CD4-positive, alpha-beta T cell treated with Interleukin-4 for 4 hours (primary cell): Measurements from ENCODE around the gene TXNIP.

Experiments
- DNase-seq: peaks from one replicate; pipeline ENCODE4 v3.0.0-alpha.2; 2020

TXNIP gene

DNA sequence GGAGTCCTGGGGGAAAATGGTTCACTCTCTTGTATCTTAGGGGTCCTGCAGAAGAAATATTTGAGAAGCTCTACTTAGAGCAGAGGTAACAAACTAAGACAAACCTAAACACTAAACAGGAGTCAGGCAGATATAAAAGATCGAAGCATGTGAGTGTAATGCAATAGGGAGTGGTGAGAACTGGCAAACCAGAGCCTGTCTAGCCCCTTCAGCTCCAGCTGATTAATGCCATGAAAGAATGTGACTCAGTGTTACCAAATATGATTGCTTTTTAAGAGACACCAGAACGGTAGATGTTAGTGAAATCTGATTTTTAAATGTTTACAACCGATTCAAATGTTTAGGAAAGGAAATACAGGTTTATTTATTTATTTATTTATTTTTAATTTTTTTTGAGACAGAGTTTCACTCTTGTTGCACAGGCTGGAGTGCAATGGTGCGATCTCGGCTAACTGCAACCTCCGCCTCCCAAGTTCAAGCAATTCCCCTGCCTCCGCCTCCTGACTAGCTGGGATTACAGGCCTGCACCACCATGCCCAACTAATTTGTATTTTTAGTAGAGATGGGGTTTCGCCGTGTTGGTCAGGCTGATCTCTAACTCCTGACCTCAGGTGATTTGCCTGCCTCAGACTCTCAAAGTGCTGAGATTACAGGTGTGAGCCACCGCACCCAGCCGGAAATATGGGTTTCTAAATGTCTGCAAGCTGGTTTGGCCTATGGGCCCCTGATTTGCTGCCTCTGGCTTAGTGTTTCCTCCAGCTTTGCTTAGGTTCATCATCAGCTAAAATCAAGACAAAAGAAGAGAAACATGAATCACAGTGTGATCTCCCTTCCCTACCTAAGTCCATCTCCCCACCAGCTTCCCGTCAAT, 12.2 kb downstream of the TXNIP start:
- DNase-seq: peak; percentile 64

DNA sequence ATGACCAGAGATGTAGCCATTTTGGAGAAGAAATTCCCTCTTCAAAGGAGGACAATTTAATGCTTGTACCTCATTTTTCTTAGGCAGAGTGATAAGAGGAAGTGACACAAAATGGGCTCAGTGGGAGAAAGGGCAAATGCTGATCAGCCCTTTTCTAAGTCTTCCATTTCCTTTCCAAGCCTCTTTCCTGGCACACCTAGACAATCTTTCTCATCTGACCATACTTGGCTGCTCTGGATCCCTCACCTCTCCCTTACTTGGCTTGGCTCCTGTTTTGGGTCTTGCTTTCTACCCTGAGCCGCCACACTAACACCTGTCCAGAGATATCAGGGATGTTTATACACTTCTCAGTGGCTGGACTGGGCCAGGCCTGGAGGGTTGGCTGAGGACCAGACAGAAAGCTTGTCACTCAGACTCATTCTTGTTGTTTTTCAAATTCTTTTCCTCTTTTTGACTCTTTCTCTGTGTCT, 13.1 kb downstream of the TXNIP start:
- no peak for DNase-seq

DNA sequence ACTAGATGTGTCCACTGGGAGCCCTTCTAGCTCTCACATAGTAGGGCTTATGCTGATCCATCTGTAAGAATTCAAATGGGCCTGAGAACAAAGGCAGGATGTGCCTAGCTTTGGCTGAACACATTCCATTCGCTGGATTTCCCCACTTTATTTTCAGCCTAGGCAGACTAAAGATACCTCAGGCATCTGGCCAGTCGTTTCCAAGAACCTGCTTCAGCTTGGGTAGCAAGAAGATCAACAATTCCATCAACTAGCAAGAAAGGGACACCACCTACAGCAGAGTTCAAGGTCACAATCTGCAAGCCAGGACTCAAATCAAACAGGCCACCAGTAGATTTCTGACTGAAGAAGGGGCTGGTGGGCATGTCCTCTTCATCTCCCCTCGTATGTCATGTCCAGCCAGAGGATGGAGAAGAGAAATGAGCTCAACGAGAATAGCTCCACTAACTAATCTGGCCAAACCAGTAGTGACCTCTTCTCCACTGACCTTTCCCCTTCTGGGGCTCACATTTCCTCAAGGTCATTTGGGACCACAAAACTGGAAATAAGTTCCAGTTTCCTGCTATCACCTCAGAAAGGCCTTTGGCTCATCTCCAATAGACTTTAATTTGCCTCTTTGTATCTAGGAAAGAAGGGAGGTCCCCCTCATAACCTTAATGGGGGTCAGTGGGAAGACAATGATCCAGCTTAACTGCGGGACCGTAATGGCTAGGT, 14.2 kb downstream of the TXNIP start:
- DNase-seq: no peak

DNA sequence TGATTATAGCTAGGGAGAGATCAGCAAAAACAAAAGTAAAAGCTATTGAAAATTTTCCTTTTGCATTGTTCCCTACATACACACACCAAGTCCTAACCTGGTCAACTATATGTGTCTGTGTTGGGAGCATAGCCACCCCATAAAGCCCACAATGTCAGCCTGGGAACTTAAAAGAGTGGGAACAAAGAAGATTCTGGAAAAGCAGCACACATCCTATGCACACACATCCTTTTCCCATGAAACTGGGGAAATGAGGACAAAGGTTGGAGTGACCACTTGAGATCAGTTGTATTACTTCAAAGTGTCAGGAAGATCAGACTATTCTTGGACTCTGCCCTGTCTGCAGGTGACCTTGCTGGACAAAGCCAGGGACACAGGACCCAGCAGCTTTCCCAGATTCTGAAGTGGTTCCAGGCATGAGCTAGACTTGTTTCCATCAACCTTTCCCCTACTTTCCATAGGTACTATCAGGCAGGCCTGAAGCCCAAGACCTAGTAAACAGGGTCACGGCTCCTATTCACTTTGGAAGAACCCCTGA, 15.9 kb downstream of the TXNIP start:
- DNase-seq: no peak

DNA sequence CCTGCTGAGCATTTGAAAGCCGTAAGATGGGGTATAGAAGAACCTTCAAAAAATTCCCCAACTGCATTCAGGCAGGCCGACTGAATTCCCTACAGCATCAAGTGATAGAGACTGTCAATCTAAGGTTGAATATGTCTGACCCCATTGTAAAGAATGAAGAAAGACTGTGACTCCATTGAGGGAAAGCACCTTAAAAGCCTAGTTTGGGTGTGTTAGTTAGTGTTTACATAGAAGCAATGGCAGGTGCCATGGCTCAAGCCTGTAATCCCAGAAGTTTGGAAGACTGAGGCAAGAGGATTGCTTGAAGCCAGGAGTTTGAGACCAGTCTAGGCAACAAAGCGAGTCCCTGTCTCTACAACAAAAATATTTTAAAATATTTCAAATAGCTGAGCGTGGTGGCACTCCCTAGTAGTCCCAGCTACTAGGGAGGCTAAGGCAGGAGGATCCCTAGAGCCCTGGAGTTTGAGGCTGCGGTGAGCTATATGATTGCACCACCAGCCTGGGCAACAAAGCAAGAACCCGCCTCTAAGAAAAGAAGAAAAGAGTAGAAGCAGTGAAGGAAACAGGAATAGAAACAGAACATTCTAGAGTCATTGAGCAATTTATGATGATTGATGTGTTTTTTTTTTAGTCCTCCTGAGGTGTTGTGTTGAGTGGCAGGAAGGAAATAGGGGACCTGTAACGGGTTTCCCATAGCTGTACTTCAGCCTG, 16.5 kb downstream of the TXNIP start:
- peak; percentile 66 for DNase-seq

DNA sequence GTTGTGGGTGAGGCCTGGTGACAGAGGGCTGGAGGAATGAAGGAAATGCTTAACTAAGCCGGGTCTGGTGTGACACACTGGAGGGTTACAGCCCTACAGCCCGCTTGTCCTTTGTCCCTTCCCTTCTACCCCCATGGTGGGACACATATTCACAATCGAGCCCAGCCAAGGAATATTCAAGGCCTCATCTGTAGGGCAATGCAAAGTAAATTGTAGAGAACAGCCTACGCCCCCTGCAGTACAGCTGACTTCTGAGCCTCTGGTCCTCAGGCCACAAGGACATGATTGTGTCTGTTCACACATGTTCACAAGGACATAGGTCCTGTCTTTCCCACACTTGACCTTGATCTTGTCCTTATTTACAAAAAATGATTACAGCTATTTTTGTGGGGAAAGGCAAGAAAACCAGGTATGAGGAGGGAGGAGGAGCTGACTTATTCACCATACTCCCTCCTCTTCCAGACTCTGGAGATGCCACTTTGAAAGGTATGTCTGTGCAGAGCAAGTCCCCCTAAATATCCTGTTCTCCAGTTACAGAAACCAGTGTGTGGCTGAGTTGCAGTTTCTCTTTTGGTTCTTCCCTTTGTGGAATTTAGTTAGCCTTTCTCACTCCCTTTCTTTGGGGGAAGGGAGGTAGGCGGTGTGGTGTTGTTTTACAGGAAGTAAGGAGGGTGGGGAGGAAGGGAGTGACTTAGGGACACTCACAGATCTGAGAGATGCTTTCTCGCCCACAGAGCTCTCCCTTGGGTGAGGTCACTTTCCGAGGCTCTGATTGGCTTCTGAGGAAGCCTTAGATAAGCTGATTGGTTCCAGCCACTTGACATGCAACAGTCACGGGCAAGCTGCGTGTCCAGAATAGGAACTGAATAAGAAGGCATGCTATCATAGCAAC, 17.3 kb downstream of the TXNIP start:
- DNase-seq: peak; percentile 94

DNA sequence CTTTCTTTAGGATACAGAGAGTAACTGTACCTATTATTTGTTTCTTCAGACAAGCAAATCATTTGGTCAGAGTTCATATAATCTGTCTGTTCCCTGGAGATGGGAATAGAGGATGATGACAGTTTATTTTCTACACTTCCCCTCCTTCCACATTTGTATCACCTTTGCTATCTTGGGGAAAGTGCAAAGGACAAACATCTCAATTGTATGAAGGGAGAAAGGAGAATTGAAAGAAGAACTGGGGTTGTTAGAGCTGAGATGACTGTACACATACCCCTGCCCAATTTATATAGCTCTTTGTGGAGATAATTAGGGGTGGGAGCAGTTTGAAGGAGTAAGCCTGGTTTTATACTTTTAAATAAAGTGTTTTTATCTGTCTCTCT, 17.9 kb downstream of the TXNIP start:
- DNase-seq: no peak

DNA sequence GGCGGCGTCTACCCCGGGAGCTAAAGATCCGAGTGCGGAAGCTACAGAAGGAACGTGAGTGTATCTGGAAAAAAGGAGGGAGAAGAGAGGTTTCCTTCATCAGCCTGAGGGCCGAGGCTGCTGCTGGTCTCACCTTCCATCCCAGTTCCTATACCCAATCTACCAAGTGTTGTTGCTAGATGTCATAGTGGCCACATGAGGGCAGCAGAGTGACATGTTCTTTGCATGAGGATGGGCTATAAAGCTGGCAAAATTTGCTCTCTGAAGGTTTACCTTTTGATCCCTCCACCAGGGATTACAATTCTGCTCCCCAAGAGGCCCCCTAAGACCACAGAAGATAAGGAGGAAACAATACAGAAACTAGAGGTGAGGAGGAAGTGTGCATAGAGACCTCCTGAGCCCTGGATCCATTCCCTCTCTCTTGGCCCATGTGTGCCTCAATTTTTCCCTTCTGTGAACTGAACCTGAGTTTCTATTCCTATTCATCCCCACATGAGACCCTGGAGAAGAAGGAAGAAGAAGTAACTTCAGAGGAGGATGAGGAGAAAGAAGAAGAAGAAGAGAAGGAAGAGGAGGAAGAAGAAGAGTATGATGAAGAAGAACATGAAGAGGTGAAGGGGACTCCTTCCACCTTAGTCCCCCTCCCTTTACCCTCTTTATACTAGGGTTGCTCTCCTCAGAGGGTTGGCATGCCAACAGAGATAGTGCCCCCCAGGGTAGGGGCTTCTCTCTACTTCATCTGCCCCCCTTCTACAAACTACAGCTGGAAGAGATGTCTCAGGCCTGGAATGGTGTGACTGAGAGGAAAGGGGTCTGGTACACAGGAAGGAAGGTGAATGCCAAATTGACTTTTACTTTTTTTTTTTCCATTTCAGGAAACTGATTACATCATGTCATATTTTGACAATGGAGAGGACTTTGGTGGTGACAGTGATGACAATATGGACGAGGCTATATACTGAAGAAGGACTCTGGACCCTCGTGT, 18.6 kb downstream of the TXNIP start:
- peak; percentile 87 for DNase-seq

DNA sequence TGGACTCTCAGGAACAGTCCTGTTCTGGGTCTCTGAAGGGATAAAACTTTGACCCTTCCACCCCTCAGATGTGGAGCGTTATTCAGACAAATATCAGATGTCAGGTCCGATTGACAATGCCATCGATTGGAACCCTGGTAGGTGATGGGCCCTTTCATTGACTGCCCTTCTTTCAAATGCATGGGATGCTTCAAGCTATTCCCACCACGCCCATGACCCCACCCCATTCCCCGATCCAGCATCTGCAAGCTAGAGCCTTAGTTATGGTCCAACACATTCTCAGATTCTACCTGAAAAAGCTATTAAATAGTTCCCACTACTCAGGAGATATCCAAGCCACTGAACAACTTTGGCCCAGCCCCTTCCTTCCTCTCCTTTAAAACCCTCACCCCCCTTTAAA, 19.4 kb downstream of the TXNIP start:
- DNase-seq: no peak

DNA sequence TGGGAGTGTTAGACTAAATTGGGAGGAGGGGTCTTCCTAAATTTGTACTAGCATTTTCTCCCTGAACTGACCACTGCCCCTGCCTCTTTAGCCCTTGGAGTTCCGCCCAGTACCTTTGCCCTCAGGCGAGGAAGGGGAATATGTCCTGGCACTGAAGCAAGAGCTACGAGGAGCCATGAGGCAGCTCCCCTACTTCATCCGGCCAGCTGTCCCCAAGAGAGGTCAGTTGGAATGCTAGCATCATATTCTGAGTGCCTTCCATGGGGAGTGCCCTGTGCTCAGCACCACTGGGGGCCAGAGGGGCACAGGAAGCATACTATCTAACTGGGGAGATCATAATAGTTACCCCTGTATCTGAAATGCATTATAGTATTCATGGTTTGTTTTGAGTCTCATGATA, 21.2 kb downstream of the TXNIP start:
- no peak for DNase-seq

DNA sequence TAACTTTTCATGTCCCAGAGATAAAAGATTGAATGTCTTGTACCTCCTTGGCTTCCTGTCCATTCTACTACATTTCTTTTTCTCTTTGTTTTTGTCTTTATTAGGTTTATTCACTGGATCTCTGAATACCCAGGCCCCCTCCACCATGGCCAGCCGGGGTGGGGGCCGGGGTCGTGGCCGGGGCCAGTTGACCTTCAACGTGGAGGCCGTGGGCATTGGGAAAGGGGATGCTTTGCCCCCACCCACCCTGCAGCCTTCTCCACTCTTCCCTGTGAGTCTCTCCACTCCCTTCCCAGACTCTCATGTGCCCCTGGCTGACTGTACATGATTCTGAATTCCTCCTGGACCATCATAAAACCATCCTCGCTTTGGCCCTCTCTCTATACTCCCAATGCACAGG, 21.7 kb downstream of the TXNIP start:
- no peak for DNase-seq

DNA sequence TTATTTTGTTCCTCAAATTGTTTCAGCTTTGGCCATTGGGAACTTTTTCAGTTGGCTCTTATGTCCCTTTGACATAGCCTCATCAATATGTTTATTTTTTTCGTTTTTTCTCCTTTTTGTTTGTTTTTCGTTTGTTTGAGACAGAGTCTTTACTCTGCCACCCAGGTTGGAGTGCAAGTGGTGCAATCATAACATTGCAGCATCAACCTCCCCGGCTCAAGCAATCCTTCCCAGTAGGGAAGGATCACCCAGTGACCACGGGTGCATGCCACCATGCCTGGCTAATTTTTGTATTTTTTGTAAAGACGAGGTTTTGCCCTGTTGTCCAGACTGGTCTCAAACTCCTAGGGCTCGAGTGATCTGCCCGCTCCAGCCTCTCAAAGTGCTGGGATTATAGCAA, 23.8 kb downstream of the TXNIP start:
- DNase-seq: no peak

DNA sequence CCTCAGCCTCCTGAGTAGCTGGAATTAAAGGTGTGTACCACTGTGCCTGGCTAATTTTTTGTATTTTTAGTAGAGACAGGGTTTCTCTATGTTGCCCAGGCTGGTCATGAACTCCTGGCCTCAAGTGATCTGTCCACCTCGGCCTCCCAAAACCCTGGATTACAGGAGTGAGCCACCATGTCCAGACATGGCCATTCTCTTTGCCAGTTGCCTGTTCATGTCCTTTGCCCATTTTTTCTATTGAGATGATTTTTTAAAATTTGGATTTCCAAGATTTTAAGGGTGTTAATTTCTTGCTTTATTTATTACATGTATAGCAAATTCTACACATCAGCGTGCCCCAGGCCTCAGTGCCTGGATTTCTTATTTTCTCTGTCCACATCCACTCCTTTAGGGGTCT, 29.1 kb downstream of the TXNIP start:
- no peak for DNase-seq

DNA sequence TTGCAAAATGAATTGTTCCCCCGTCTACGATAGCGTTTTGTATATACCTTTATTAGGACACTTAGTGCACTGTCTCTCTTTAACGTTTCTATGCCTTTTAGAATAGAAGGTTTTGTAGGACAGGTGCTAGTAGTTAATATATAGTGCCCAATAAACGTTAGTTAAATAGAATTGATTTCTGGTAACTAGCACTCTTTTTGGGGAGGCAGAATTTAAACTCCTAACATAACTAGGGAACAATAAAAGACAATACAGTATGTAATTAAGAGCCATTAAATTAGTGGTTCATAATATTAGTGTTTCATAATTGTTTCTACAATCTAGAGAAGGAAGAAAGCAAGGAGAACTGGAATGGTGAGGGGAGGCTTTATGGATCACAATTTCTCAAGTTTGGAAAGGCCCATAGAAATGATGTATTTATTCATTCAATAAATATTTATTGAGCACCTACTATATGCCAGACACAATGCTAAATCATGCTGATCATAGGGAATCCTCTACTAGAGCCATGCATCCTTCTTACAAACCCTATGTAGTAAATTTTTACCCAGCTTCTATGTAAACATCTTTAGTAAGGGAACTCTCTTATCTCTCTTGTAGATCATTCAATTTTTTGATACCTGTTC, 31.1 kb downstream of the TXNIP start:
- no peak for DNase-seq

DNA sequence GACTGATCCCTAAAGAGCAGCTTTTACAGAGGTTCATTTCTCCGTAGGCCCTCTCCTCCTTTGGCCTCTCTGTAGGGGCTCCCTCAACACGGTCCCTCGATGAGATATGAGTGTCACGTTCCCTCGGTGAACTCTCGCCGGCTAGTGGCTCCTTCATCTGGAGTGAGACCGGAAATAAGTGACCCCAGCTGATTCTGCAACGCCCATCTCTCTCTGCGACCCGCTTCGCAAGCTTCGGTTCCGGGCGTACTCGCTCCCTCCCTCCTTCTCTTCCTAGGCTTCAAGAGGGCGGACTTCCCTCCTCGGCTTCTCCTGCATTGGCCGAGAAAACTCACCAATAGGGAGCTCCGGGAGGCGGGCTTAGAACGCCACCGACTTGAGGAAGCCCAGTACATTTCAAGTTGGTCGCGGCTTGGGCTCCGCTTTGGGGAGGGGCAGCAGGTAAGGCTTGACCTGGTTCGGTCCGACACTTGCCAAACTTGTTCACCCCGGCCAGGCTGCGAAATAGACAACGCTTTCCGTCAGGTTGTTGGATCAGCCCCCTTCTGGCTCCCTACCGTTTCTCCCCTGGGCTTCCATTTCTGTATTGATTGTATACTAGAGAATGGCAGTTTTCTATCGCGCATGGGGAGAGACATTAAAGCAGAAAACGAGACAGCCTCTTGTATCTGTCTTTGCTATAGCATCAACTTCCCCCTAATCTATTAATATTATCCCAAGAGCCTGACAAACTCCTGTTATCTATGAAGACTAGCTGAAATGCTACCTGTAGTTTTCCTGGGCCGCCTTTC, 31.9 kb downstream of the TXNIP start, which contains the start of the genes ANKRD34A and POLR3GL:
Gene ANKRD34A (minus strand): TSS at position 248 of the 791 bp plus-strand sequence. CDS start 2,816 bp downstream, outside the sequence.
Gene POLR3GL (plus strand): TSS at position 363 of the 791 bp plus-strand sequence. CDS start 10,176 bp downstream, outside the sequence.
- peak; percentile 94 for DNase-seq

DNA sequence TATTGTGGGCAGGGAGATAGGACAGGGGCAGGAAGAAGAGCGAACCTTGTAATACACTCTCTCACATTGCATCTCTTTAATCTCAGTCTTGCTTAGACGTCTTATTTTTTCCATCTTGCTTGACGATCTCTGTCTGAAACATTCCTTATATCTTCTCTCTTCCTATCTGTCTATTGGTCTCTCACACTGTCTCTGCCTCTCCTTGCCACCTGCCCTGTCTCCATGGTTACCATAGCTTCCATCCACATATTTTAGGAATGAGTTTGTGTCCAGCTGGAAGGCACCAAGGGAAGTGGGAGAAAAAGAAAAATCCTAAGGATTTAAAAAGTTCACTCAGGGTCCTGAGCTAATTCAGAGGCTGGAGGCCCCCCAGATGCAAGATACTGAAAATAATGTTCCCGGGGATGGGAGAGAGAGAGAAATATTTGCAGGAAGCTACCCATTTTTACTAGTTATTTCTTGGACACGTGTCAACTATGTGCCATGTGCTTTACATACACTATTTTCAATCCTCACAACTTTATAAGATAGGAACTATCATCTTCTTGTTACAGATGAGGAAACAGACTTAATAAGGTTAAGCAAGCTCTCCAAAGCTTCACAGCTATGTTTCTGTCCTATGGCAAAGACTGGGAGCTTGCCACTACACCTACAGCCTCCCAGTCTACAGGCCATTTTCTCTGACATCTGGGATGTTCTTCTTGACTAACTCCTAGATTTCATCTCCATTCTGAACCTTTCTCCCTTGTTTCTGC, 32.9 kb downstream of the TXNIP start:
- DNase-seq: no peak

DNA sequence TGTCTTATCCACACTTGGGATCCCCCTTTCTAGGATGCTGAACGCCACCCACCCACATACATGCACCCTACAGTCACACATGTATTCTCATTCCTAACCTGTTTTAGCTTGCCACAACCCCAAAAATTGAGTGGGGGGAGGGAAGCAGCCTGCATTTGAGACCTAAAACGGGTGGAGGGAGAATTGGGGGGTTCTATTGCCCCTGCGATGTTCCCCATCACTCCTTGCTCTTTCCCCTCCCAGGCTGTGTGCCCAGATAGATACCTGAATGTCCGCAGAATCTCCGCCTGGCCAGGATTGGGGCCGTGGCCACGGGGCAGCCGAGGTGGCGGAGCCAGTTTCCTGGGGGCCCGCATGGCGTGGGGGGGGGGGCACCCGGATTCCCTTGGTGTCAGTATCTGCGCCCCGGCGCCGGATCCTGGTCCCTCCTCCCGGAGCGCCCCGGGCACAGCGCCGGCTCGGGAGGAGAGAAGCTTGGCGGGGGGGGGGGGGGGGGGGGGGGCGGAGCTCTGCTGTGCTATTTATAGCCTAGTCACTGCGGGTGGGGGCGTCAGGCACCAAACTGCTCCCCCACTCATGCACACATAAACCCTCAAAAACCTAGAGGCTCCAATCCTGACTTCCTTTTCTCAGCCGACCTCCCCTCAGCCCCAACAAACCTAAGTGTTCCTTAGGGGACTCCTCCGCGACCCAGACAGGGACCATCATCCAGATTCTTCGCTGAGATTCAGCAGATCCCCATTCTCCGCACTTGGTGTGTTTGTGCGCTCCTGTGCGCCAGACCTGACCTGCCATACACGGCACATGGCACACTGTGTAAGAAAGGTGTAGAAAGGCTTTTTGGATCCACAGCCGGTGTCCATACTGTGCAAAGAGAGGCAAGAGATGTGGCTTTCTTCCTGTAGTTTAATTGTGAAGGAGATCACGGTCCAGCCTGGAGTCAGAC, 33.9 kb downstream of the TXNIP start:
- DNase-seq: peak; percentile 24
